ENCODE results near the gene CD244.
A peak's percentile ranks its signal among the peaks of the same experiment; 100 is the strongest.

The CD244 gene

GRCh38 chr1:160844447-160845232 is 18.0 kb downstream of the CD244 start:
- DNase-seq: no peak

- DNase-seq: no peak
Measured at GRCh38 chr1:160841079-160841478, 21.6 kb downstream of the CD244 start.

GRCh38 chr1:160839746-160840145 is 22.9 kb downstream of the CD244 start:
- no peak for DNase-seq

GRCh38 chr1:160838888-160839287 is 23.8 kb downstream of the CD244 start:
- no peak for DNase-seq

- peak; percentile 78 for DNase-seq
Measured at GRCh38 chr1:160837558-160838205, 25.0 kb downstream of the CD244 start.

- DNase-seq: no peak
Measured at GRCh38 chr1:160836981-160837557, 25.6 kb downstream of the CD244 start.

- DNase-seq: no peak
Measured at GRCh38 chr1:160836561-160836960, 26.1 kb downstream of the CD244 start.

- DNase-seq: no peak
Measured at GRCh38 chr1:160835751-160836150, 26.9 kb downstream of the CD244 start.

- DNase-seq: no peak
Measured at GRCh38 chr1:160834945-160835565, 27.6 kb downstream of the CD244 start.

- DNase-seq: peak; percentile 74
Measured at GRCh38 chr1:160830321-160831153, 32.1 kb downstream of the CD244 start.

- DNase-seq: no peak
Measured at GRCh38 chr1:160829766-160830165, 32.9 kb downstream of the CD244 start.

GRCh38 chr1:160827418-160827817 is 35.3 kb downstream of the CD244 start:
- no peak for DNase-seq

GRCh38 chr1:160826546-160826945 is 36.1 kb downstream of the CD244 start:
- no peak for DNase-seq

GRCh38 chr1:160823296-160823695 is 39.4 kb downstream of the CD244 start:
- no peak for DNase-seq

- DNase-seq: no peak
Measured at GRCh38 chr1:160821627-160822026, 41.1 kb downstream of the CD244 start.

- DNase-seq: no peak
Measured at GRCh38 chr1:160819186-160819585, 43.5 kb downstream of the CD244 start.

- DNase-seq: no peak
Measured at GRCh38 chr1:160818207-160818937, 44.3 kb downstream of the CD244 start.

GRCh38 chr1:160814856-160815255 is 47.8 kb downstream of the CD244 start:
- no peak for DNase-seq

- no peak for DNase-seq
Measured at GRCh38 chr1:160814316-160814715, 48.4 kb downstream of the CD244 start.

- DNase-seq: no peak
Measured at GRCh38 chr1:160813215-160813614, 49.5 kb downstream of the CD244 start.

- no peak for DNase-seq
Measured at GRCh38 chr1:160811147-160811546, 51.5 kb downstream of the CD244 start.

- no peak for DNase-seq
Measured at GRCh38 chr1:160810486-160810885, 52.2 kb downstream of the CD244 start.

Measured in stimulated activated CD4-positive, alpha-beta T cell treated with anti-CD3 and anti-CD28 coated beads, Interleukin-1b, Interleukin-23, amount 100 ng/mL, for 48 hours (primary cell).